GM18502 (cell line): ENCODE data around the gene KLK13.

Experiments used
- ATAC-seq: cut with Tn5 transposase; IDR thresholded peaks from one replicate; pipeline ENCODE4 v1.9.1; 2021; ENCODE audit warnings: mild to moderate bottlenecking; ENCODE audit not compliant: unreplicated experiment, poor library complexity

Gene KLK13, protein sequence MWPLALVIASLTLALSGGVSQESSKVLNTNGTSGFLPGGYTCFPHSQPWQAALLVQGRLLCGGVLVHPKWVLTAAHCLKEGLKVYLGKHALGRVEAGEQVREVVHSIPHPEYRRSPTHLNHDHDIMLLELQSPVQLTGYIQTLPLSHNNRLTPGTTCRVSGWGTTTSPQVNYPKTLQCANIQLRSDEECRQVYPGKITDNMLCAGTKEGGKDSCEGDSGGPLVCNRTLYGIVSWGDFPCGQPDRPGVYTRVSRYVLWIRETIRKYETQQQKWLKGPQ

DNA sequence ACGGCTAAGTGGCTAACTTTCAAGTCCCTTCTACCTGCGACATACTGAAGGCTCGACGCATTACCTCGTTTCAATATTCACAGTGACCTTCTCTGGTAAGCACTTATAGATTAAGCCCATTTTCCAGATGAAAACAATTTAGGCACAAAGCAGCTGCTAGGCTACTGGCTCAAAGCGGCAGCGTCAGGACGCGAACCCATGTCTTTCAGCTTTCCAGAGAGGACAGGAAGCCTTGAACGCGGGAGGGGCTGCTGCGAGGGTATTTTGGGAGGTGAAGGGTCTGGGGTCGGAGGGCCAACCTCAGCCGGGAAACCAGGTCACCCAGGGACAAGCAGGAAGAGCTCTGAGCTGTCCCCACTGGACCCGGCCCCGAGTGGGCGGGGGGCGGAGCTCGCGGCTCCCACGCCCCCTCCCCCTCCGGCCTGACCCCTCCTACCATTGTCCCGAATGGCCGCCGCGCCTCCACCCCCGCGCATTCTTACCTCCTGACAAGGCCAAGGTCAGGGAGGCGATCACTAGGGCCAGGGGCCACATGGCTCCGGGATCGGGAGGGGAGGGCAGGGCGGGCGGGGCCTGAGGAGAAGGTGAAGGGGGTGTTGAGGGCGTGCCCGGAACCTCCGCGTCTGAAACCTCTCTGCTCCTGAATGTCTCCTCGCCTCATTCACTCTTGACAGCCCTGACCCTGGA is at the start of gene KLK13:
Gene KLK13, minus strand, starts transcription at position 559 of the 687 bp plus-strand sequence. Its CDS starts 25 bp downstream, at position 534.
- no peak for ATAC-seq

DNA sequence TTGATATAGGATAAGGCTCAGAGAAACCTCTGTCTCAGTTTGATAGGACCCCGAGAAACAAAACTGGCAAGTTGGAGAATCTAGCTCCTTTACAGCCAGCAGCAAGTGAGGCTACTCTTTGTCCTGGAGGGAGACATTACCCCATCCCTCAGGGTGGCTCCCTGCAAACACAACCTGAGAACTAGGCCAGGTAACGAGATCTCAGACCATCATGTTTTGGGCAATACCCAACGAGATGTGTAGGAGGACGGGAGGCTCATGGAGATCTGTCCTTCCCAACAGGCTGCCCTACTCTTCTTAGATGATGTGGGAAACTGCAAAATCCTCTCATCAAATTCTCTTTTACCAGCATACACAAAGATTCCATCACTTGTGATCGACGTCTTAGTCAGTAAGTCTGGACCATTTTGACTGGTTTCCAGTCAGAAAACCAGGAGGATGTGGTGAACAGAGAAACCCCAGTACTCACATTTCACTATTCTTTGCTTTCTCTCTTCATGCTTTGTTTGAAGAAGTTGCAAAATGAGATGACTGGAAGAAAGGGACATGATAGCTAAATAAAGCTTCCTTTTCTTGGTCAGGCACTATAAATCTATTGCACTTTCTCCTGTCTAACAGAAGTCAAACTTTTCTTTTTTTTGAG is 49.3 kb upstream of the KLK13 start:
- ATAC-seq = no peak

- no peak for ATAC-seq
Measured at GRCh38 chr19:51111606-51112005, 46.7 kb upstream of the KLK13 start.

DNA sequence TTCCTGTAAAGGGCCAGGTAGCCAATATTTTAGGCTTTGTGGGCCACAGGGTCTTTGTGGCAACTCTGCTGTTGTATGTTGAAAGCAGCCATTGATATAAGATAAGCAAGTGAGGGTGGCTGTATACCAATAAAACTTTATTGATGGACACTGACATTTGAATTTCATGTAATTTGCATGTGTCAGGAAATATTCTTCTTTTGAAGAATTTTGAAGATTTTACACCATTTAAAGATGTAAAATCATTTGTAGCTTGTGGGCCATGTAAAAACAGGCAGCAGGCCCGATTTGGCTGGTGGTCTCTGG is 45.7 kb upstream of the KLK13 start:
- no peak for ATAC-seq

DNA sequence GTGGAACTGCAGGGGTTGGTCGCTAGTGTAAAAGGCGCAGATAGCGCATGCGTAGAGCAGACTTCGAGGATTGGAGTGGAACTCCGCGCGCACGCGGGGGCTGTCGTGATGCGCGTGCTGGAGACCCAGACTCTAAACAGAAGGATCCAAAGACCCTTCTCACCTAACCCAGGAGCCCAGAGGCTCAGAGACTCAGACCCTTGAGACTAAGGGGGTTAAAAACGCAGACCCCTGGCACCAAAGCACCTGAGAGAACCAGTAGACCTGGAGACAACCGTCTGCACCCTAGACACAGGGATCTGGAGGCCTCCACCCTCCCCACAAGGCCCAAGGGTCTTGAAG is 43.9 kb upstream of the KLK13 start:
- peak; percentile 44 for ATAC-seq

DNA sequence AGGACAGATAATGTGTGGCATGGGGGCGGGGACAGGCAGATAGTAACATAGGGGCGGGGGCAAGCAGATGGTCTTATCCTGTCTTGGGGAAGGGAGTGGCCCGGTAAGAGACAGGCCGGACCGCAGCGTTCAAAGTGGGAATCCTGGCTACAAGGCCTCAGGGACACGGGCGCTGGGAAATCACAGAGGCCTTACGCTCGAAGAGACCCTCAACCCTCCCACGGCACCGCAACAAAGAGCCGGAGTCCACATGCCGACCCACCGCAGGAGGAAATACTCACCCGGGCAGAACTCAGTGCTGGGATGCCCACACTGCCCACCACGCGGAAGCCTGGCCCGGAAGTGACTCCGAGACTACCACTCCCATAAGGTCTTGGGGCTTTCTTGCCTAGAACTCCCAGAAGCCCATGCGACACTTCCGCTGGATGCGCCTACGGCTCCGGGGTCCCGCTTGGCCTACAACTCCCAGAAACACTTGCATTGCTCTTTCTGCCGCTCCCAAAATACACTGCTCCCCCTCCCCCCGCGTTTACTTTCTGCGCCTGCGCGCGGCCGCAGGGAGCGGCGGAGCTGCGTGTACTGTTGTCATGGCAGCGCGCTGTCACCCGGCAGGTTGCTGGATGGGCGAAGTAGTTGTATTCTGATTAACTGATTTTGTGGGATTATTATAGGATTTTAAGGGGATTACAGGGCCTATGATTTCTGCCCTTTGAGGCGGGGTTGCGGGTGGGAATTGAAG is 43.3 kb upstream of the KLK13 start, which contains the start of gene CTU1:
Gene CTU1, minus strand, starts transcription at position 344 of the 739 bp plus-strand sequence. CDS start 3,840 bp downstream, outside the sequence.
- ATAC-seq = peak; percentile 92

DNA sequence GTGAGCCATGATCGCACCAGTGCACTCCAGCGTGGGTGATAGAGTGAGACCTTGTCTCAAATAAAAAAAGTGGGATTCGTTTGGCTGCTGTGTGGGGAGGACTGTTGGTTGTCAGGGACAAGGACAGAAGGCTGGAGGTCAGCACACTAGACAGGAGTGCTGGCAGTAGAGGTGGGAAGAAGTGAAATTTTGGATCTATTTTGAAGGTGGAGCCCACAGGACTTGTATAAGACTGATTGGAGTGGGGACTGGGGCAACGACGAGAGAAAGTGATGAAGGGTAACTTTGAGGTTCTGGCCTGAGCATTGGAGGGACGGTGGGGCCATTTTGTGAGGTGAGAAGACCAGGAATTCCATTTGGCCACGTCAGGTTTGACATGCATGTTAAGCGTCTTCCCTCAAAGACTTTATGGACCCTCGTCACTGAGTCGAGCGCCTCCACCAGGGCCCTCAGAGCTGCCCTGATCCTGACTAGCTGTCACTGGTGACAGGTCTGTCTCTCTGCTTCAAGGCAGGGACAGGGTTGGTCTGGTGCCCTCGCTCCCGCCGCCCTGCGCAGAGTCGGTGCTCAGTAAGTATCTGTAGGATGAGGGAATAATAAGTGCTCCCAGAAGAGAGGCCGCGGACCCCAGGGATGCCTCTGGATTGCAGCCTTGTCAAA is 42.6 kb upstream of the KLK13 start:
- ATAC-seq = peak; percentile 11

DNA sequence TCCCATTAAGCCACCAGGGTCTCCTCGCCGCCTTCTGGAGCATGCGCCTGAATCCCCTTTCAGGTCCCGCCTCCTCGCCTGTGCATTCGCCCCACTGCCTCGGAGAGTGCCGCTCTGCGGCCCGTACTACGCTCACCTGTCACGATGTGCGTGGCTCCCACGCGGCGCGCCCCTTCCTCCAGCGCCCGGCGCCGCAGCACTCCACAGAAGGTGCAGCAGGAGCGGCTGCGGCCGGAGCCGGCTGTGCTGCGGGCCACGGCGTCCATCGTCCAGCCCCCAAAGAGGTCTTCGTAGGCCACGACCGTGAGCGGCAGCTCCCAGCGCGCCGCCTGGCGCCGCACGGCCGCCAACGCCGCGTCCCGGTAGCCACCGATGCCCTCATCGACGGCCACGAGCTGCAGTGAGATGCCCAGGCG is 39.0 kb upstream of the KLK13 start:
- no peak for ATAC-seq

- ATAC-seq = no peak
Measured at GRCh38 chr19:51102991-51103390, 38.1 kb upstream of the KLK13 start.

- ATAC-seq = no peak
Measured at GRCh38 chr19:51101171-51101865, 36.4 kb upstream of the KLK13 start.

DNA sequence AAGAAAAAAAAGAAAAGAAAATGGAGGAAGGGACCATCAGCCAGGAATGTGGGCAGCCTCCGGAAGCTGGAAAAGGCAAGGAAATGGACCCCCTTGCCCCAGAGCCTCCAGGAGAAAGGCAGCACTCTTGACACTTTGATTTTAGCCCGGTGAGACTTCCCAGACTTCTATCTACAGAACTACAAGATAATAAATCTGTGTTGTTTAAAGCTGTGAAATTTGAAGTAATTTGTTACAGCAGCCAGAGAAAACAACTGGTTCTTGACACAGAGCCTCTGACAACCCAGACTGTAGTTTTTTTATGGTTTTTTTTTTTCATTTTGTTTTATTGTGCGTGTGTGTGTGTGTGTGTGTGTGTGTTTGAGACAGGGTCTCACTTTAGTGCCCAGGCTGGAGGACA is 35.7 kb upstream of the KLK13 start:
- ATAC-seq = no peak

GRCh38 chr19:51099047-51099382 is 34.1 kb upstream of the KLK13 start:
- no peak for ATAC-seq

GRCh38 chr19:51098365-51099046 is 33.6 kb upstream of the KLK13 start:
- ATAC-seq = no peak

DNA sequence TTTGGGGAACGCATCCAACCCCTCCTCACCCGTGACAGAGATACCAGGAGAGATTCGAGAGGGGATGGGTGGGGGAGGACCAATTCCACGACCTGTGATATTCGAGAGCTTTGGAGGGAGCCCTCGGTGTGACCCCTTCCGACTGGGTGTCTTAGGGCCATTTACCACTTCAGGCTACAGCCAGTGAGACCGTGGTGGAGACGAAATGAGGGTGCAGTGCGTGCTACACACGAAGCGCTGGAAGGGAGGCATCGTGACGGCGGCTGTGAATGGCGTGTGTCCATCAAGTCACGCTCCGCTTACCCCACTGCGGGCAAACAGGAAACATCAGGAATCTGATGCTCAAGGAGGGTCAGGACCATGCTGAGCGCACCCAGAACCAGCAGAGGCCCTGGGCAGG is 32.9 kb upstream of the KLK13 start:
- ATAC-seq = no peak

GRCh38 chr19:51097166-51097738 is 32.4 kb upstream of the KLK13 start:
- ATAC-seq = no peak

- no peak for ATAC-seq
Measured at GRCh38 chr19:51096473-51097165, 31.7 kb upstream of the KLK13 start.

DNA sequence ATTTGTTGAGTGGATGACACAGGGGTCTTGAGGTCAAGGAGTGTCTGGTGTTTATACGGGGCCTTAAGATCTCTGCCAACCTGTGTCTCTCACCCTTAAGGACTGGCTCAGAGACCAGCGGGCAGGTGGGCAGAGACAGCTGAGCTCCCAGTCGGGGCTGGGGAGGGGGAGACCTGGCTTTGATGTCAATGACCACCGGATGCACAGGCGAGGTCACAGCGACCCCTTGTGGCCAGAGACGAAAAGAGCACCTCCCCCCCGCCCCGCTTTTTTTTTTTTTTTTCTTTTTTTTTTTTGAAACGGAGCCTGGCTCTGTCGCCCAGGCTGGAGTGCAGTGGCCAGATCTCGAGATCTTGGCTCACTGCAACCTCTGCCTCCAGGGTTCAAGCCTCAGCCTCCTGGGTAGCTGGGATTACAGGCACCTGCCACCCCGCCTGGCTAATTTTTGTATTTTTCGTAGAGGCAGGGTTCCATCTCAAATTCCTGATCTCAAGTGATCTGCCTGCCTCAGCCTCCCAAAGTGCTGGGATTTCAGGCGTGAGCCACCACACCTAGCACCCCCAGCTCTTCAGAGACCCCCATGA is 29.9 kb upstream of the KLK13 start:
- no peak for ATAC-seq
